ENCODE measurements around the gene ANP32E.

DNA sequence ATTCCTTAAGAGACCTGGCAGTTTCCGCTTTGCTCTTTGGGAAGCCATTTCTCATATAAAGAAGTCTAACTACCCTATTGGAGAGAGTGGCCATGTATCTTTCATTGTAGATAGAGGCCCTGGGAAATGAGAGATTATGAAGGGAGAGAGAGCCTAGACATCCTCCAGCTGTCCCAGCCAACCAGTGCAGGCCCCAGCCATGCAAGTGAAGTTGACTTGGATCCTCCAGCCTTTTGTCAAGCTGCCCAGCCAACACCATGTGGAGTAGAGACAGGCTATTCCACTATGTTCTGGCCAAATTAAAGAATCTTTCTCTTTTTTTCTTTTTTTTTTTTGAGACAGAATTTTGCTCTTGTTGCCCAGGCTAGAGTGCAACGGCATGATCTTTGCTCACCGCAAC is 7.1 kb upstream of the ANP32E start:
- no peak for TF ChIP-seq EZH2 (IDR thresholded peaks at IDR 0.05; ENCODE audit: borderline replicate concordance)
- no peak for TF ChIP-seq EZH2phosphoT487 (IDR thresholded peaks at IDR 0.05; ENCODE audit: low read depth, severe bottlenecking, unreplicated experiment)
- TF ChIP-seq, protein P1, sequence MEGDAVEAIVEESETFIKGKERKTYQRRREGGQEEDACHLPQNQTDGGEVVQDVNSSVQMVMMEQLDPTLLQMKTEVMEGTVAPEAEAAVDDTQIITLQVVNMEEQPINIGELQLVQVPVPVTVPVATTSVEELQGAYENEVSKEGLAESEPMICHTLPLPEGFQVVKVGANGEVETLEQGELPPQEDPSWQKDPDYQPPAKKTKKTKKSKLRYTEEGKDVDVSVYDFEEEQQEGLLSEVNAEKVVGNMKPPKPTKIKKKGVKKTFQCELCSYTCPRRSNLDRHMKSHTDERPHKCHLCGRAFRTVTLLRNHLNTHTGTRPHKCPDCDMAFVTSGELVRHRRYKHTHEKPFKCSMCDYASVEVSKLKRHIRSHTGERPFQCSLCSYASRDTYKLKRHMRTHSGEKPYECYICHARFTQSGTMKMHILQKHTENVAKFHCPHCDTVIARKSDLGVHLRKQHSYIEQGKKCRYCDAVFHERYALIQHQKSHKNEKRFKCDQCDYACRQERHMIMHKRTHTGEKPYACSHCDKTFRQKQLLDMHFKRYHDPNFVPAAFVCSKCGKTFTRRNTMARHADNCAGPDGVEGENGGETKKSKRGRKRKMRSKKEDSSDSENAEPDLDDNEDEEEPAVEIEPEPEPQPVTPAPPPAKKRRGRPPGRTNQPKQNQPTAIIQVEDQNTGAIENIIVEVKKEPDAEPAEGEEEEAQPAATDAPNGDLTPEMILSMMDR (IDR thresholded peaks at IDR 0.05; ENCODE audit: poor library complexity) = no peak

Measured in hepatocyte (in vitro differentiated cells).